ENCODE results near the gene CD300H.
"Not testable (repeated sequence)": the region's sequence is repeated elsewhere in the genome, so short reads cannot be mapped to it uniquely, and the experiment has no call there.

The CD300H gene

GRCh38 chr17:74525465-74525725 lies 41.9 kb downstream of the CD300H start:
- DNase-seq = no peak

GRCh38 chr17:74524653-74525464 lies 42.5 kb downstream of the CD300H start:
- DNase-seq = no peak

GRCh38 chr17:74523308-74523707 lies 44.0 kb downstream of the CD300H start:
- no peak for DNase-seq

GRCh38 chr17:74522381-74523105 lies 44.8 kb downstream of the CD300H start:
- no peak for DNase-seq

DNA sequence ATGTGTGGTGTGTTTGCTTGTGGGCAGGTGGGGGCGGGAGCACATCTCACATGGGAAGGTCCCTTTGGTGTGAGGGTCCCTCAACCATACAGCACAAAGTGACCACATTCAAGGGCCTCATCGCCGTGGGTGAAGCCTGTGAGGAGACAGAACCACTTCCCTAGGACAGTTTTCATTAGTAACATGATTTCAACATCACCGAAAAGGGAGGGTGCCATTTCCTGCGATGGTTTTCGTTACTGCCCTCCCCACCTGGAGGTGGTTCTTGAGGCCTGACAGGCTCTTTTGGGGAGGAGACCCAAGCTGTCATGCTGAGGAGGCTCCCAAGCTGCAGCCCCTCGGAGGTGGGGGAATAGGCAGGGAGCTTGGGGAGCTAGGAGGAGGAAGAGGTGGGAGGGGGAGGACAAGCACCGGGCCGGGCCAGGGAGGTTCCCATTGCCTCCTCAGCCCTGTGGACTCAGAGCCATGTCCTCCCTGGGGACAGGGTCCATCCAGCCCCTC lies 45.6 kb downstream of the CD300H start:
- DNase-seq = no peak

- DNase-seq = no peak
These were observed 46.4 kb downstream of the CD300H start for GRCh38 chr17:74520790-74521480.

GRCh38 chr17:74520016-74520434 lies 47.3 kb downstream of the CD300H start:
- DNase-seq = no peak

- DNase-seq = not testable (repeated sequence)
These were observed 48.8 kb downstream of the CD300H start for GRCh38 chr17:74518413-74518981.

DNA sequence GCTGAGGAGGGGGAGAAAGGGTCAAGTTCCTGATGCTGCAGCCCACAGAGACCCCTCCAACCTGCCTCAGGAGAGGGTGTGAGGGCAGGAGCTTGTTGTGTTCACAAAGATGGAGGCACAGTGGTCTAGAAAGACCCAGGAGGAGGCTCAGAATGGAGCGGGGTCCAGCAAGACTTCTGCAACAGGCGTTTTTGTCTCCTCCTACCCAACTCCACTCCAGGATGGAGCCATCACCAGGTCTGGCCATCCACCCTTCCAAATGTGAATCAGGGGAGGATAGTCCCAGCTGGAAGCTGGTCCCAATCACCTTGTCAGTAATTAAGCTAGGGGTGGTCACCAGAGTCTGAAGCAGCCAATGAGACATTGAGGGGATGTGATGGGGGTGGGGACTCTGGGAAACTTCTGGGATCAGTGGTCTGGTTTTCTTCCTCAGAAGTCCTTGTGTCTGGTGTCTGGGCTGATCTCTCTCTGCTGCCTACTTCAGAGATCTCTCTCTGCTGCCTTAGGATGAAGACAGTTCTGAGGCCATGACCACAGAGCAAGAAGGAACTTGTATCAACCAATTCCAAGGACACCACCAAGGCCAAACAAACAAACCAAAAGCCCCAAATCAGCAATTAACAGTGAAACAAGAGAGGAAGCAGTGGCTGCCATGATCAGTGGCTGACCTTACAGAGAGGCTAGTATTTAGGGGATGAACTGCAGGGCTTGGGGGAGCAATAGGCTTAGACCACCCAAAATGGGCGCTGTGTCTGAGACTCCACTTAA lies 50.6 kb downstream of the CD300H start:
- DNase-seq = no peak

DNA sequence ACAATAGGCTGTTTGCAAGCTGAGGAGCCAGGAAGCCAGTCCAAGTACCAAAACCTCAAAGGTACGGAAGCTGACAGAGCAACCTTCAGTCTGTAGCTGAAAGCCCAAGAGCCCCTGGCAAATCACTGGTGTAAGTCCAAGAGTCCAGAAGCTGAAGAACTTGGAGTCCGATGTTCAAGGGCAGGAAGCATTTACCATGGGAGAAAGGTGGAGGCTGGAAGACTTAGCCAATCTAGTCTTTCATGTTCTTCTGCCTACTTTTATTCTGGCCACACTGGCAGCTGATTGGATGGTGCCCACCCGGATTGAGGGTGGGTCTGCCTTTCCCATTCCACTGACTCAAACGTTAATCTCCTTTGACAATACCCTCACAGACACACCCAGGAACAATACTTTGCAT lies 51.4 kb downstream of the CD300H start:
- no peak for DNase-seq

DNA sequence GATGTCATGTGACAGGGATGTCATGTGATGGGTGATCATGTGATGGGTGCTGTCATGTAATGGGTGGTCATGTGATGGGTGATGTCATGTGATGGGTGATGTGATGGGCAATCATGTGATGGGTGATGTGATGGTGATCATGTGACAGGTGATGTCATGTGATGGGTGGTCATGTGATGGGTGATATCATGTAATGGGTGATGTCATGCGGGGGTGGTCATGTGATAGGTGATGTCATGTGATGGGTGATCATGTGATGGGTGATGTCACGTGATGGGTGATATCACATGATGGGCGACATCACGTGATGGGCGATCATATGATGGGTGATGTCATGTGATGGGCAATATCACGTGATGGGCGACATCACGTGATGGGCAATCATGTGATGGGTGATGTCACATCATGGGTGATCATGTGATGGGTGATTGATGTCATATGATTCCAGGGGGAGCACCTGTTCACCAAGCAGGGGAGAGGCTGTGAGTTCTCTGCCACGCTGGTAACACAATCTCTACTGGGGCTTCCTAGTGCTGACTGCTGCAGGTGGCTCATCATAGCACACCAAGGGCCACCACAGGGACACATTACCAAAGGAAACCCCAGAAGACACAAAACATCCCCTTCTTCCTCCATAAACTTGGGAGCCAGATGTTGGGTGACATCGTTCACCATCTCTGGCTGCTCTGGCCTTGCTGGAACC lies 52.5 kb downstream of the CD300H start:
- DNase-seq = no peak

DNA sequence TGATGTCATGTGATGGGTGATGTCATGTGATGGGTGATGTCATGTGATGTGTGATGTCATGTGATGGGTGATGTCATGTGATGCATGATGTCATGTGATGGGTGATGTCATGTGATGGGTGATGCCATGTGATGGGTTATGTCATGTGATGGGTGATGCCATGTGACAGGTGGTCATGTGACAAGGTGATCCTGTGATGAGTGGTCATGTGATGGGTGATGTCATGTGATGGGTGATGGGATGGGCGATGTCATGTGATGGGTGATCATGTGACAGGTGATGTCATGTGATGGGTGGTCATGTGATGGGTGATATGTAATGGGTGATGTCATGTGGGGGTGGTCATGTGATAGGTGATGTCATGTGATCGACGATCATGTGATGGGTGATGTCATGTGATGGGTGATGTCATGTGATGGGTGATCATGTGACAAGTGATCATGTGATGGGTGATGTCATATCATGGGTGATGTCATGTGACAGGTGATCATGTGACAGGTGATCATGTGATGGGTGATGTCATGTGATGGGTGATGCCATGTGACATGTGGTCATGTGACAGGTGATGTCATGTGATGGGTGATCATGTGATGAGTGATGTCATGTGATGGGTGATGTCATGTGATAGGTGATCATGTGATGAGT lies 53.2 kb downstream of the CD300H start:
- DNase-seq = peak in 1 of 2 experiments; percentile 37

- no peak for DNase-seq
These were observed 54.7 kb downstream of the CD300H start for GRCh38 chr17:74512624-74513091.

GRCh38 chr17:74512036-74512435 lies 55.3 kb downstream of the CD300H start:
- DNase-seq = no peak
